ENCODE measurements around the gene RRM1.
"Not testable (repeated sequence)": the region's sequence is repeated elsewhere in the genome, so short reads cannot be mapped to it uniquely, and the experiment has no call there.

RRM1 gene

DNA sequence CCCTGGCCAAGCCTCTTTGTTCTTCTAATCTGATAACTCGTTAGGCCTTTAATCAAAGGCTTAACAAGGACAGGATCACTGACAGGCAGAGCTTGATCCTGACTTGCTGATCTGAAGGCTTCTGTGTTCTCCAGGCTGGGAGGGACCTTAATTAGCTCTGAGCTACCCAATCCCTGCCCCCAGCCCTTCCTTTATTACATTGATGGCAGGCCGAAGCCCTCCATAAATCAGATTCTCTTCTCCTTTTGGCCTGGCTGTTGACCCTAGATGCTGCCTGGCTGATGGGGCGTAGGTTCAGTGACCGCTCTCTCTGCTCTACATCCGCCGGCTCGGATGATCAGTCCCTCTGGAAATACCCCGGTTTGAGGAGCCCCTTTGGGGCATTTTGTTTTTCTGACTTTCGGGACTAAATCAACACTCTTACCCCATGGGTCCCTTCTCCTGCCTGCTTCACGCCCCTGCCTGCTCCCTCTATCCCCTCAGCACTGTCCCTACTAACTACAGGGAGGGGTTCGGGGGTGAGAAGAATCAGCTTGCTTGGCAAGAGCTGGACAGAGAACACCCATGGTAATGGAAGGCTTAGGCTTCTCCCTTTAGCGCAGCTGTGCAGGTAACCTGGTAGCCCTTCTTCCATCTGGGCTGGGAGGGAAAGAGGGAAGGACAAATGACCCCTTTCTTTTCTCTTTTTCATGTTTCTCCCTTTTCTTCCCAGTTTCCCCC is 10.0 kb upstream of the RRM1 start:
- DNase-seq: no peak

DNA sequence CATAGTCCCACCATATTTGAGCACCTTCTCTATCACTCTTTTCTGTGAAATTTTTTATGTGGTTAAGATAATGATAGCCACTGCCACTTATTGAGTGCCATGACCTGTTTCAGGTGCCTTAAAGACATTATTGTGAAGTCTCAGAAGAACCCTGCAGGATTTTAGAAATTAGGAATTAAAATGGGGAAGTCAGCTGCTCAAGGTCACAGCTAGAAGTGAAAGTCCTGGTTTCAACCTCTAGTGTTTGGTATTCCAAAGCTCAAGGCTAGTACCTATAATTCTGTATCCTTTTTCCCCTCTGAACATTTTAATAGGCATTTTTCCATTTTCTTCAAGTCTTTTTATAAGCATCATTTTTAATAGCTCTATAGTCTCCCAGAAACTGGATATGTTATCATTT is 9.0 kb upstream of the RRM1 start:
- no peak for DNase-seq

DNA sequence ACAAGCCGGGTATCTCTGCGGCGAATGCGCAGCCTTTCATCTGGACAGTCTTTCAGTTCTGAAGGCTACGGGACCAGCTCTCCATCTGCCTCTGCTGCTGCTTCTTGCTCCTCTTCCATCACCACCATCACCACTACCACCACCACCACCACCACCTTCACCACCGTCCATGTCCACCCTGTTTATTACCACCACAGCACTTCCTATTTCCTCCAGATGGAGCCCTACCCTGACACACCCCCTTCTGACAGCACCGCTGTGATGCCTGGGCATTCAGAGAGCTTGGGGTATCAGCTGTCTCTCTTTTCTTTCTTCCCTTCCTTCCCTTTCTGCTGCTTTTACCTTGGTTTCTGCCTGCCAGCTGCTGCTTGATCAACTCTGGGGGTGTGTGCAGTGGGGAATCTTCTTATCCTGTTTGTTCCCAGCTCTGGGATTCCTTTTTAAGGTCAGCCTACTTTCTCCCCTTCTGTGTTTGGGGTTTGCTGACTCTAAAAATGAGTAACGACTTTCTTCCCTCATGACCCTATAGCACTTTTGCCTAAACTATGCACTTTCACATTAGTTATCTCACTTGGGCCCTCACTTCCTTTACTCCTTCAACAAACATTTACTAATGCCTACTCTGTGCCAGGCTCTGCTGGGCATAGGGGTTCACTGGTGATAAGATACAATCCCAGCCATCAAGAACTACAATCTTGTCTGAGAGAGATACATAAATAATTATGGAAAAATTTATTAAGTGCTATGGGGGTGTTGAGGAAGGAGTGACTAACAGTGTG is 7.8 kb upstream of the RRM1 start:
- DNase-seq: no peak

DNA sequence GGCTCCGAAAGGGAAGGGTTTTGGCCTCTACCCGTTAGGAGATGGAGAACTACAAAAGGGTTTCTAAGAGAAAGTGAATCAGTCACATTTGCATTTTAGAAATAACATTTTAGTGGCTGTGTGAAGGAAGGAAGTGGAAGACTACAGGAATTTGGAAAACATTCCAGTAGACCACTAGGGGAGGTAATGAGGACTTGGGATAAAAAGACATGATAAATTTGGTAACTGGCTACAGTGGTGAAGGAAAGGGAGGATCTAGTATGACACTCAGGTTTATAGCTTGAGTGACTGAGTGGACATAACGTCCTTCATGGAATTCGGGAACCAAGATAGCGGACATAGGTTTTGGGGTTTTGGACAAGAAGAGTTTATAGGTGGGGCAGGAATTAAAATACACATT is 7.0 kb upstream of the RRM1 start:
- DNase-seq: no peak

DNA sequence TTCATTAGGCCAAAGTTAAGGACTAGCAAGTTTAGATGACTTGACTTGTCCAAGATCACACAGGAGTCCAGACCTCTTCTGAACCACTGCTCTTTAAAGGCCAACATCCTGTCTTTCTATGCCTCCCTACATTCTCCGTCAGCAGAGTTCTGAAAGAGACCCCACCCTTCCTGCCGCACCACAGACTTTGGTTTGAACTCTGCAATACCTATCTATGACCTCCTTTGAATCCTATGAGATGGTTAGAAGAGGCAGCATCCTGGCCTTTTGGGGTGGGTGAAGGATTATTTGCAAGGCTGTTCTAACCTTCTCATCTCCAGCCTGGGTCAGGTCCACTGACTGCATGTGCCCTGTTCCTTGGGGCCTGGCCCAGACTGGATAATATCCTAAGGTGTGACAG is 4.3 kb upstream of the RRM1 start:
- no peak for DNase-seq

DNA sequence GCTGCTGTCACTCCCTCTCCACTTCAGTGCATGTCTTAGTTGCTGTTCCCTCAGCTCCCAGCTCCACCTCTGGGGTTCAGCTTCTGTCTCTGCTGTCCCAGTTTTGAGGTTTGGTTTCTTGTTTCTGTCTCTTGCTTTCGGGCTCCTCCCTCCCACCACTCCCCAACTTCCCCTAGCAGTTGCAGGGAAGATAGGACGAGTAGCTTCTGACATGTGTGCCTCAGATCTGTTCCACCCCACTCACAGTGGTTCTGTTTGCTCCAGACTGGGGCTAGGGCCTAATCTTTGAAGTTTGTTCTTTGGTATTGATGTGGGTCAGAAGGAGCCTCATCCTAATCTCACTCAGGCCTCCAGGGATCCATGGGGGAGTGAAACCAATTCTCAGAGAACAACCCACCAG is 2.6 kb upstream of the RRM1 start:
- no peak for DNase-seq

DNA sequence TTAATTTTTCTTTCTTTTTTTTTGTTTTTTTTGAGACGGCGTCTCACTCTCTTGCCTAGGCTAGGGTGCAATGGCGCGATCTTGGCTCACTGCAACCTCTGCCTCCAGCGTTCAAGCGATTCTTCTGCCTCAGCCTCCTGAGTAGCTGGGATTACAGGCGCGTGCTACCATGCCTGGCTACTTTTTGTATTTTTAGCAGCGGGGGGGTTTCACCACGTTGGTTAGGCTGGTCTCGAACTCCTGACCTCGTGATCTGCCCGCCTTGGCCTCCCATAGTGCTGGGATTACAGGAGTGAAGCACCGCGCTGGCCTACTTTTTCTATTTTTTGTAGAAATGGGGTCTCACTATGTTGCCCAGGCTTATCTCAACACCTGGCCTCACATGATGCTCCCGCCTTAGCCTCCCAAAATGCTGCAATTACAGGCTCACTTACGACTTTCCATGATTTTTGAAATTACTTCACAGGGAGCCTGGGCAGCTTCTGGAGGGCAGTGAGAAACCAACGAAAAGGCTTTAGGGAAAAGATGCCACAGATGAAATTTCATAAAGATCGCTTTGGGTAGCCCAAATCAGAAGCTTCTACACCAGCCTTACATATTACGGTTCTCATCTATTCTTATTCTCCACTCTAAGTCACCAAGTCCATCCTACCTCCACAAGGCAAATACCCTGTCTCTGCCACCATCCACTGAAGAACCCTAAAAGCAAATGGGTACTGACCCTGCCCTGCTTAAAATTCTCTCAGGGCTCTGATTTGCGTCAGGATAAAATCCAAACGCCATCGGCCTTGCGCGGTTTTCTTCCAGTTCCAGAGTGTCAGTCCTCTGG is 866 bp upstream of the RRM1 start:
- DNase-seq: no peak

DNA sequence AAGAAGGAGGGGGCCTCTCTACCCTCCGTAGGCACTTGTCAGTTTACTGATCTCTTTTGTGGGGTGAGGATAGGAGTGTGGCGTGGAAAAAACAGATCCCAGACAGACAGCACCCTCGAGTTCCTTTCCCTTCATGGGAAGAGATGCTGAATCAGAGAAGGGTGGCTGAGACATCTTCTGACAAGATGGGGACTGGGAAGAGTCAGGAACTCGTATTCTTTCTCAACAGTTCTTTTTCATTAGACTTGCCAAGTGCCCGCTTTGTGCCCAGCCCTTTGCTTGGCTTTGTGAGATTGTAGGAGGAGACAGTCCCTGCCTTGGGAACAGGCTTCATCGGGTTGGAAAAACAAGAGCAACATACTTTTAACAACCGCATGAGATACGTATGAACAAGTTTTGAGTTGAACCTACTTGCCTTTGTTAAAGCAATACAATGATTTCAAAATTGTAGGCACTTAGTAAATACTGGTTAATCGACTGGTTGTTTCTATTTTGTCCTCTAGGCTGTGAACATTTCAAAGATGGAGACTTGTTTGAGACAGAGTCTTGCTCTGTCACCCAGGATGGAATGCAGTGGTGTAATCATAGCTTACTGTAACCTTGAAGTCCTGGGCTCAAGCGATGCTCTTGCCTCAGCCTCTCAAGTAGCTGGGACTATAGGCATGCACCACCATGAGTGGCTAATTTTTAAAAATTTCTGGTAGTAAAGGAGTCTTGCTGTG is 1.1 kb downstream of the RRM1 start:
- no peak for DNase-seq

DNA sequence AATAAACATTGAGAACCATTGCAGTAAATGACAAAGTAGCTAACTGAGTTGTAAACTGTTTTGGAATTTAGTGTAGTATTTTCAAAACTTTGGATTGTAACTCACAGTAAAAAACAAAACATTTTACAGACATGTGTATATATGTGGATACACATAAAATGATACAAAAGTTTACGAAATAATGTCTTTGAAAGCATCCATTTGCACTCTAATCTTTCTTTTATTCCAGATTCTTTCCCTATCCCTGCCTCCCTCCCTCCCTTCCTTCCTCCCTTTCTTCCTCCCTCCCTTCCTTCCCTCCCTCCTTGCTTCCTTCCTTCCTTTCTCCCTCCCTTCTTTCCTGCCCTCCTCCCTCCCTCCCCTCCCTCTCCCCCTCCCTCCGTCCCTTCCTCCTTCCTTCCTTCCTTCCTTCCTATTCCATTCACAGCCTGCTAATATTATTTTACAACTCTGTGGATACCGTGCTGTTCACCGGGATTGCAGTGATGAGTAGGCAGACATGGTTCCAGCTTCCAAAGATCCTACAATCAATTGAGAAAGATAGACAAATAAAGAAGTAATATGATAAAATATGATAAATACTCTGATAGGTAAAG is 3.5 kb downstream of the RRM1 start:
- DNase-seq: no peak

DNA sequence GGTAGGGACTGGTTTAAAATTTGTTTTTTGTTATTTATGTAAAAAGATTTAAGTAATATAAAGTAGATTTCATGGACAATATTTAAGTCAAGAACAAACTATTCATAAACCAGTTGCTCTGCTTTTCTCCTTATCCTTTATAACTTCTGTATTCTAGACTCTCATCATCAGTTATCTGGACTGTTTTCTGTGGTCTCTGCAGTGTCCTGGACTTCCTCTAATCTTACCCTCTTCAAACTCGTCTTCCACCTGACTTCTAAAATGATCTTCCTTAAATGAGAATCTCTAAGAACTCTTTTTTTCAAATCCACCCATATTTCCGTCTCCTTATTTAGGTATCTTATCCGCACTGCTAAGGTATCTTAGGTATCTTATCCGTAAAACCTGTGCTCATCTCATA is 8.1 kb downstream of the RRM1 start:
- no peak for DNase-seq

DNA sequence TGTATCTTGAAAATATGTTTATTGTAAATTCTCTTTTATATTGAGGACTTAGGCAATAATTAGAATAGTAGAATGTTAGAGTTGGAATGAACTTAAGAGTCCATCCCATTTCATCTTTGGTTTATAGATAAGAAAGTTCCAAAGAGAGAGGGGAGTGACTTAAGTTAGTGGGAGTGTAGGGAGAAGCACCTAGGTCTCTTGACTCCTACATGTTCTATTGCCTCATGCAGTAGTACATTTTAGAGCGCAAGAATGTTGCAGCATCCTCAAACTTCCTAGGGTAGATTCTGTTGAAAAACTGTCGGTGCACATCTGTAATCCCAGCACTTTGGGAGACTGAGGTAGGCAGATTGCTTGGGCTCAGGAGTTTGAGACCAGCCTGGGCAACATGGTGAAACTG is 8.7 kb downstream of the RRM1 start:
- no peak for DNase-seq

DNA sequence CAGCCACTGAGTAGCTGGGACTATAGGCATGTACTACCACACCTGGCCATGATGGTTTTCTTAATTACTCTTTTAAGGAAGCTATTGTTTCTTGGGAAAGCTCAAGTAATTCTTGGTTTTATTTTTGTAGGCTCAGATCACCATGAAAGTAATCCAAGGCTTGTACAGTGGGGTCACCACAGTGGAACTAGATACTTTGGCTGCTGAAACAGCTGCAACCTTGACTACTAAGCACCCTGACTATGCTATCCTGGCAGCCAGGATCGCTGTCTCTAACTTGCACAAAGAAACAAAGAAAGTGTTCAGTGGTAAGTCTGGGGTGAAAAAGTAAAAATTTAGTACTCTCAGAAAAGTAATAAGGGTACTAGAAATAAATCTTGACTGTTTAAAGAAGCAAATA is 11.3 kb downstream of the RRM1 start:
- no peak for DNase-seq

DNA sequence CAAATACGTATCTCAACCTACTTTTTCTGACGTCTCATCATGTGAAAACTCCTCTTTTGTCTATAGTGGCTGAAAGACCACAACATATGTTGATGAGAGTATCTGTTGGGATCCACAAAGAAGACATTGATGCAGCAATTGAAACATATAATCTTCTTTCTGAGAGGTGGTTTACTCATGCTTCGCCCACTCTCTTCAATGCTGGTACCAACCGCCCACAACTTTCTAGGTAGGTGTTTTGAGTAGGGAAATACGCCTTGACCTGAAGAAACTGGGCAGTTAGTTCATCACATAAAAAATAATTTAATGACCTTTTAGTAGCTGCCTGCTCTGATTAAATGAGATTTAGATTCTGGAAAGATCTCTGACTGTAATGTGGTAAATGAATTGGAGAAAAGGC is 17.2 kb downstream of the RRM1 start:
- no peak for DNase-seq

DNA sequence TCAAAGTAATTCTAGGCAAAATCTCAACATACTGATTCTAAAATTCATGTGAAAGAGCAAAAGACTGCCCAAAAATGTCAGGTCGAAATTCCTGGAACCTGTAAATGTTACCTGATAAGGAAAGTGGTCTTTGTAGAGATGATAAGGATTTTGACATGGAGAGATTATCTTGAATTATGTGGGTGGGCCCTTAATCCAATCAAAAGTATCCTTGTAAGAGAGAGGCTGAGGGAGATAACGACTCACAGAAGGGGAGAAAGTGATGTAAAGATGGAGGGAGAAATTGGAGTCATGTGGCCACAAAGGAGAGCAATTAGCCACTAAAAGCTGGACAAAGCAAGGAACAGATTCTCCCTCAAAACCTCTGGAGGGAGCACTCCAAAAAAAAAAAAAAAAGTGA is 20.5 kb downstream of the RRM1 start:
- no peak for DNase-seq

DNA sequence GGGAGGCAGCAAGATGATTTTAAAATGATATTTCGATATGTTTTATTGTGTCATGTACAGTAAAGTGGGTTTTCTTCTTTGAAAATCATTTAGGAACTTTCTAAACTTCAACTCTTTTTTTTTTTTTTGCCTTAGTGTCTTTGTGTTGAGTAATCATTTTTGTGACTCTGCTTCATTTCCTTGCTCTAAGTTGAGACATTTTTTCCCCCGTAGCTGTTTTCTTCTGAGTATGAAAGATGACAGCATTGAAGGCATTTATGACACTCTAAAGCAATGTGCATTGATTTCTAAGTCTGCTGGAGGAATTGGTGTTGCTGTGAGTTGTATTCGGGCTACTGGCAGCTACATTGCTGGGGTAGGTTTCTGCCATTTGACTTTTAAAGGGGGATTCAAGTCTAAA is 23.5 kb downstream of the RRM1 start:
- DNase-seq: no peak

DNA sequence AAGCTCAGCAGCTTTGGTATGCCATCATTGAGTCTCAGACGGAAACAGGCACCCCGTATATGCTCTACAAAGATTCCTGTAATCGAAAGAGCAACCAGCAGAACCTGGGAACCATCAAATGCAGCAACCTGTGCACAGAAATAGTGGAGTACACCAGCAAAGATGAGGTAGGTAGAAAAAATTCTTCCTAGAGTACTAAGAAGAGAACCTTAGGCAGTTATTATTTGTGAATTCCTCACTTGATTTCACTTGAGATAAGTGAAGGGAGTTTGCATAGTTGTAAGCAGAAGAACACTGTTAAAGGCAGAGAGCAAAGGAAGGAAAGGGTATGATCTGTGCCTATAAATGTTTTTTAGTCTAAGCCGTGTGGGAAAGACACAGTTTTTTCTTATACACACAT is 28.6 kb downstream of the RRM1 start:
- DNase-seq: no peak

DNA sequence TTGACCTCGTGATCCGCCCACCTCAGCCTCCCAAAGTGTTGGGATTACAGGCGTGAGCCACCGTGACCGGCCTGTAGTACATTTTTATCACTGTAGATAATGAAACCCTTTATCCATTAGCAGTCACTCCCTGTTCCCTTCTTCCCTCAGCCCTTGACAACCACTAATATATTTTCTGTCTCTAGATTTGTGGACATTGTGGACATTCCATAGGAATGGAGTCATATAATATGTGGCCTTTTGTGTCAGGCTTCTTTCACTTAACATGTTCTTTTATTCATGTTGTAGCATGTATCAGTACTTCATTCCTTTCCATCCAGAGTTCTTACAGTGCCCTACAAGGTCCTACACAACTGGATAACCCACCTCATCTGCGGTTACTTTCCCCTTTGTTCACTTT is 30.5 kb downstream of the RRM1 start:
- no peak for DNase-seq

DNA sequence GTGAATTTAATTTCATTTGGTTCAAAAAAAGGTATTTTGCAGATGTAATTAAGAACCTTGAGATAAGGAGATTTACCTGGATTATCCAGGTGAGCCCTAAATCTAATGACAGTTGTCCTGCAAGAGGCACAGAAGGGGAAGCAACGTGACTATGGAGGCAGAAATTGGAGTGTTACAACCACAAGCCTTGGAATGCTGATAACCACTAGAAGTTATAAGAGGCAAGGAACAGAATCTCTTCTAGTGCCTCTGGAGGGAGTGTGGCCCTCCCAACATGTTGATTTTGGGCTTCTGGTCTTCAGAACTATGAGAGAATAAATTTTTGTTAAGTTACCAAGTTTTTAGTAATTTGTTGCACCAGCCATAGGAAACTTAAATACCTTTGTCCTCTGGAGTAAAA is 32.8 kb downstream of the RRM1 start:
- no peak for DNase-seq

DNA sequence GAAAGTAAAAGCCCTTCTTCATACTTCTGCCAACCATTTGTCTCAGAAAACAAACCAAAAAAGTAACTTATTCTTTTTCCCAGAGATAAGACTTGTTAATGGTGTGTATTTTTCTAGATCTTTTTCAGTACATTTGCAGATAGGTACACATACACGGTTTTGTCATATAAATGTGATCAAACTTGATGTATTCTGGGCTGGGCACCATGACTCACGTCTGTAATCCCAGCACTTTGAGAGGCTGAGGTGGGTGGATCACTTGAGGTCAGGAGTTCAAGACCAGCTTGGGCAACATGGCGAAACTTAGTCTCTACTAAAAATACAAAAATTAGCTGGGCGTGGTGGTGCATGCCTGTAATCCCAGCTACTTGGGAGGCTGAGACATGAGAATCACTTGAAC is 35.6 kb downstream of the RRM1 start:
- not testable (repeated sequence) for DNase-seq

DNA sequence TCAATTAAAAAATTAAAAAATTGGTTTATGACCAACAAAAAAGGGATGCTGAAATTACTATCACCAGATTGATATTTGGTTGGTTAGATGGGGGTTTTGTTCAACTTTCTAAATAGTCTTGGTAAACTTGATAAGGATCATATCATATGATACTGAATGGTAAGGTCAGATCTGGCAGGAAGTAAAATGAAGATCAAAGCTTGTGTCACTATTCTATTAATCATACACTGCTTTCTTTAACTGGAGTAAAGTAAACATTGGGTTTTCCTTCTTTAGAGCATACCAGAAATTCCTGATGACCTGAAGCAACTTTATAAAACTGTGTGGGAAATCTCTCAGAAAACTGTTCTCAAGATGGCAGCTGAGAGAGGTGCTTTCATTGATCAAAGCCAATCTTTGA is 40.2 kb downstream of the RRM1 start:
- DNase-seq: no peak

DNA sequence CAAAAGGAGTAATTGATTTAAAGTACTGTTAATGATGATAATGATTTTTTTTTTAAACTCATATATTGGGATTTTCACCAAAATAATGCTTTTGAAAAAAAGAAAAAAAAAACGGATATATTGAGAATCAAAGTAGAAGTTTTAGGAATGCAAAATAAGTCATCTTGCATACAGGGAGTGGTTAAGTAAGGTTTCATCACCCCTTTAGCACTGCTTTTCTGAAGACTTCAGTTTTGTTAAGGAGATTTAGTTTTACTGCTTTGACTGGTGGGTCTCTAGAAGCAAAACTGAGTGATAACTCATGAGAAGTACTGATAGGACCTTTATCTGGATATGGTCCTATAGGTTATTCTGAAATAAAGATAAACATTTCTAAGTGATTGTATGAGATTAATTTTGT is 43.9 kb downstream of the RRM1 start:
- DNase-seq: no peak

DNA sequence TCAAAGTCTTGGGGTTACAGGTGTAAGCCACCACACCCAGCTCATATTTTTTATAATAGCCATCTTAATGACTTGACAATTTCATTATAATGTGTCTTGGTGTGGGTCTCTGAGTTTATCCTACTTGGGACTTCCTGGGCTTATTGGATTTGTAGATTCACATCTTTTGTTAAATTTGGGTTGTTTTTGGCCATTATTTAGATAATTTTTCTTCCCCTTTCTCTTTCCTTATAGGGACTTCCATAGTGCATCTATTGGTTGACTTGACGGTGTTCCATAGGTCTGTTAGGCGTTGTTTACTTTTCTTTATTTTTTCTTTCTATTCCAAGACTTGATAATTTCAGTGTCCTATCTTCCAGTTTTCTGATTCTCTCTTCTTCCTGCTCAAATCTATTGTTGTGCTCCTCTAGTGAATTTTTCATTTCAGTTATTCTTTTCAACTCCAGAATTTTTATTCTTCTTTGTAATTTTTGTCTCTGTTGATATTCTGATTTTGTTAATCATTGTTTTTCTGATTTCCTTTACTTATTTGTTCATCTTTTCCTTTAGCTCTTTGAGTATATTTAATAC is 45.6 kb downstream of the RRM1 start:
- DNase-seq: no peak
